DND-41 (cell line): ENCODE results near the gene CACUL1.

Experiments
- EZH2 ChIP-seq: IDR thresholded peaks from 3 replicates; pipeline ENCODE4 v1.6.1; 2012; ENCODE audit warnings: borderline replicate concordance, low read depth, mild to moderate bottlenecking, moderate library complexity, low read length, inconsistent platforms; ENCODE audit not compliant: severe bottlenecking
- TF ChIP-seq, protein P1 (sequence below): IDR thresholded peaks from 2 replicates; pipeline ENCODE4 v1.5.1; 2012; ENCODE audit warnings: borderline replicate concordance, low read length, moderate library complexity, mild to moderate bottlenecking; ENCODE audit not compliant: poor library complexity, severe bottlenecking; ENCODE audit errors: extremely low read depth

DNA sequence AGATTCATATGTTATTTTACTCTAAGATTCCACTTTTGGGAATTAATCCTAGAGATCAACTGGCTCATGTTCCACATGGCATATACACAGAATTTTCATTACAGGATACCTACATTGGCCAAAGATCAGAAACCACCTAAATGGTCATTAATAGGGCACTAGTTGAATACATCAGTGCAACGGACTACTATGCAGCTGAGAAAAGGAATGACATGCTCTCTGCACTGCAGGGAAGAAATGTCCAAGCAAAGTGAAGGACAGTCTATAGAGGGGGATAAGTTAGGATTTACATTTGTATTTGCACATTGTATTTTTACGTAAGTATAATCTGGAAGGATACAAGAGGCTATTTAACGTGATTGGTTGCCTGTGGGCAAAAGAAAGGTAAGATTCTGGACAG is 91.6 kb downstream of the CACUL1 start:
- TF ChIP-seq, protein P1, sequence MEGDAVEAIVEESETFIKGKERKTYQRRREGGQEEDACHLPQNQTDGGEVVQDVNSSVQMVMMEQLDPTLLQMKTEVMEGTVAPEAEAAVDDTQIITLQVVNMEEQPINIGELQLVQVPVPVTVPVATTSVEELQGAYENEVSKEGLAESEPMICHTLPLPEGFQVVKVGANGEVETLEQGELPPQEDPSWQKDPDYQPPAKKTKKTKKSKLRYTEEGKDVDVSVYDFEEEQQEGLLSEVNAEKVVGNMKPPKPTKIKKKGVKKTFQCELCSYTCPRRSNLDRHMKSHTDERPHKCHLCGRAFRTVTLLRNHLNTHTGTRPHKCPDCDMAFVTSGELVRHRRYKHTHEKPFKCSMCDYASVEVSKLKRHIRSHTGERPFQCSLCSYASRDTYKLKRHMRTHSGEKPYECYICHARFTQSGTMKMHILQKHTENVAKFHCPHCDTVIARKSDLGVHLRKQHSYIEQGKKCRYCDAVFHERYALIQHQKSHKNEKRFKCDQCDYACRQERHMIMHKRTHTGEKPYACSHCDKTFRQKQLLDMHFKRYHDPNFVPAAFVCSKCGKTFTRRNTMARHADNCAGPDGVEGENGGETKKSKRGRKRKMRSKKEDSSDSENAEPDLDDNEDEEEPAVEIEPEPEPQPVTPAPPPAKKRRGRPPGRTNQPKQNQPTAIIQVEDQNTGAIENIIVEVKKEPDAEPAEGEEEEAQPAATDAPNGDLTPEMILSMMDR = no peak
- no peak for TF ChIP-seq EZH2
